SK-N-MC (cell line): Measurements from ENCODE around the gene THADA.

ENCODE experiments used
- EZH2 ChIP-seq: fragments of 200-600 bp; sonication (generic); IDR thresholded peaks from one replicate; pipeline ENCODE4 v1.6.1; 2017; ENCODE audit warnings: antibody characterized with exemption
- POLR2AphosphoS5 ChIP-seq: IDR thresholded peaks from 2 replicates; pipeline ENCODE4 v1.6.1; 2012; ENCODE audit warnings: mild to moderate bottlenecking, low read depth, low read length, borderline replicate concordance

GRCh38 chr2:43221124-43221762, 374.6 kb downstream of the THADA start:
- no peak for TF ChIP-seq EZH2
- peak; percentile 33; the same call in 1 of the 2 replicates for TF ChIP-seq POLR2AphosphoS5
